ENCODE results near the gene TMTC2.

TMTC2 gene

GRCh38 chr12:82749015-82749414 is 62.3 kb downstream of the TMTC2 start:
- Histone ChIP-seq H3K27ac (no peak overlapping the region), H3K27me3 (replicated peaks) (no peaks in the 10 kb centered on the region), H3K4me3 (ENCODE audit: low read depth, low read length) (no peak overlapping the region), H3K36me3 (replicated peaks) (no peaks in the 10 kb centered on the region)
- DNase-seq, result no peak
- in situ Hi-C loops (cut with HindIII; ENCODE audit: low pct_ligation_motif_present, low sequenced_read_pairs), result no loop called here
- TF ChIP-seq CTCF (IDR thresholded peaks at IDR 0.05; ENCODE audit: low read depth, low read length, missing control alignments), result no peak

DNA sequence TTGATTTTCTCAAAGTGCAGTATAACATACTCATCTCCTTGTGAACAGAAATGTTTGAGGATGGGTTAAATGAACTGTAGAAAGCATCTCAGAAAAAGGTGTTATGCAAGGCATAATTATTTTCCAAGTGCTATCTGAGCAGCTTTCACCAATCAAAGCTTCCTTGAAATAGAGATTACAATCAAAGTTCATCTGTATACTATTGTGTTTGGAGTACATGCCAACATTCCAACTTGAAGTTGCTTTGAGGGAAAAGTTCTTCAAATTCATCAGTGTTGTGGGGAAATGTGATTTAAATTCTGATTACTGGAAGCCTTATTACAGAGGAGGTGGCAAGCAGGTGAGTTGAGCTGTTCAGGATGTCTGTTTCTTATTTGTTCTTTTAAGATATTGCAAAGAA is 68.2 kb downstream of the TMTC2 start:
- no peak for TF ChIP-seq CTCF (IDR thresholded peaks at IDR 0.05; ENCODE audit: low read depth, low read length, missing control alignments)
- in situ Hi-C loops (cut with HindIII; ENCODE audit: low pct_ligation_motif_present, low sequenced_read_pairs), result no loop called here
- Histone ChIP-seq H3K27ac (no peak overlapping the region), H3K4me3 (ENCODE audit: low read depth, low read length) (no peak overlapping the region), H3K36me3 (replicated peaks) (no peaks in the 10 kb centered on the region), H3K27me3 (replicated peaks) (no peaks in the 10 kb centered on the region)
- no peak for DNase-seq

- TF ChIP-seq CTCF (IDR thresholded peaks at IDR 0.05; ENCODE audit: low read depth, low read length, missing control alignments), result no peak
- Histone ChIP-seq H3K4me3 (ENCODE audit: low read depth, low read length) (no peak overlapping the region), H3K27ac (no peak overlapping the region), H3K36me3 (replicated peaks) (no peaks in the 10 kb centered on the region), H3K27me3 (replicated peaks) (no peaks in the 10 kb centered on the region)
- in situ Hi-C loops (cut with HindIII; ENCODE audit: low pct_ligation_motif_present, low sequenced_read_pairs), result no loop called here
- no peak for DNase-seq
These were observed 69.6 kb downstream of the TMTC2 start for GRCh38 chr12:82756303-82756702.

- Histone ChIP-seq H3K36me3 (replicated peaks) (no peaks in the 10 kb centered on the region), H3K4me3 (ENCODE audit: low read depth, low read length) (no peak overlapping the region), H3K27ac (no peak overlapping the region), H3K27me3 (replicated peaks) (no peaks in the 10 kb centered on the region)
- no peak for TF ChIP-seq CTCF (IDR thresholded peaks at IDR 0.05; ENCODE audit: low read depth, low read length, missing control alignments)
- DNase-seq, result no peak
- in situ Hi-C loops (cut with HindIII; ENCODE audit: low pct_ligation_motif_present, low sequenced_read_pairs), result no loop called here
These were observed 70.4 kb downstream of the TMTC2 start for GRCh38 chr12:82757059-82757458.

GRCh38 chr12:82757656-82758055 is 71.0 kb downstream of the TMTC2 start:
- in situ Hi-C loops (cut with HindIII; ENCODE audit: low pct_ligation_motif_present, low sequenced_read_pairs), result no loop called here
- DNase-seq, result no peak
- Histone ChIP-seq H3K4me3 (ENCODE audit: low read depth, low read length) (no peak overlapping the region), H3K36me3 (replicated peaks) (no peaks in the 10 kb centered on the region), H3K27me3 (replicated peaks) (no peaks in the 10 kb centered on the region), H3K27ac (no peak overlapping the region)
- TF ChIP-seq CTCF (IDR thresholded peaks at IDR 0.05; ENCODE audit: low read depth, low read length, missing control alignments), result no peak

DNA sequence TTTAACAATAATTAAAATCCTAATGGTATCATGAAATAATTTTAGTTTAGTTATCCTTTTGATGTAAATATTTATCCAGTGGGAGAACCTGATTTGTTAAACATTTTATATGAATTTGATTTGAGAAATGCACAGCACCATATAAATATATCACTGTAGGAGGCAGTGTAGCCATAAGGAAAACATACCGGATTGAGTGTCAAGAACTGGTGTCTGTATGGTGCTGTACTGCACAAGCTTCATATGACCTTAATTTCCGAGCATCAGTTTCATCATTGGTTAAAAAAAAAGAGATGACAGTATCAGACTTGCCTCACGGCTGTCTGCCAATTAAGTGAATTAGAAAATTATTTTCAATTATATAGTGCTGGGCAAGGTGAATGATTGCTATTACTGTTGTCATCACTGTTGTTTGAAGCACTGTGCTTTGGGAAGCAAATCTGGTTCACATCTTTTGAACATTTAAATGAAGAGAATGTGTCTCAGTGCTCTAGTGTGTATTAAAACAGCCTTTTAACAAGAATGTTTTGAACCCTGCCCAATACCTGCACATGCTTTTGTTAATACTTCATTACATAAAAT is 72.1 kb downstream of the TMTC2 start:
- Histone ChIP-seq H3K36me3 (replicated peaks) (no peaks in the 10 kb centered on the region), H3K27me3 (replicated peaks) (no peaks in the 10 kb centered on the region), H3K27ac (no peak overlapping the region), H3K4me3 (ENCODE audit: low read depth, low read length) (no peak overlapping the region)
- no peak for DNase-seq
- in situ Hi-C loops (cut with HindIII; ENCODE audit: low pct_ligation_motif_present, low sequenced_read_pairs), result no loop called here
- TF ChIP-seq CTCF (IDR thresholded peaks at IDR 0.05; ENCODE audit: low read depth, low read length, missing control alignments), result no peak
